Measurements from ENCODE around the gene BLM. TPM values are rescaled to one million over a fixed set of nuclear protein-coding genes. Genes with fewer than 3 reads are reported as not detected.

Gene BLM
- polyA plus RNA-seq, 1 donor (not counting 4 experiments of a cell fraction or from before 2014, with no cell fraction given) = 4.4 TPM

DNA sequence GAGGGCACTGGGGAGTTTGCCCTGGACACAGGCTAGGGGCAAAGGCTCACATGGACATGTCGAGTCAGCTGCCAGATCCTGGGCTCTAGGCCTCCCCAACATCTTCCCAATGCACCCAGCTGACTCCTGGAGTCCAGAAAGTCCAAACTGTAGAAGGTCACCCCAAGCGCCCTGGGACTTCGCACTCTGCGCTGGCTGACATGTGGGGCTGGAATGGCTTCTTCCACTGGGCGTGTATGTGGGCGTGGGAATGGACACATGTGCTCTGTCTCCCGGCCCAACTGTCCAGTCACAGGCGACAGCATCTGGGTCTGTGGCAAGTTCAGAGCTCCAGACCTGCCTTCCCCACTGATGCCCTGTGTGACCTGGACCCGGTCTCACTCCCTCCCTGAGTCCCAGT is 138.0 kb downstream of the BLM start:
- no peaks in the 10 kb centered on the region for H3K9me3 ChIP-seq (ENCODE audit: control insufficient read depth, low read depth, low read length)
- H4K20me1 ChIP-seq (ENCODE audit: control insufficient read depth, extremely low read depth, insufficient read depth, low read length) = no peaks in the 10 kb centered on the region
- no peak for DNase-seq (ENCODE audit: low read depth, low spot score)
- FAIRE-seq = no peak
- H3K4me2 ChIP-seq (ENCODE audit: control insufficient read depth, extremely low read depth, insufficient read depth, low read depth, low read length) = no peak overlapping the region
- no peaks in the 10 kb centered on the region for H3K79me2 ChIP-seq (ENCODE audit: control insufficient read depth, insufficient read depth, low read length)
- no peak overlapping the region for H2AFZ ChIP-seq (ENCODE audit: control insufficient read depth, low read length)
- peaks cover 6% of the 10 kb centered on the region for H3K4me1 ChIP-seq (ENCODE audit: control insufficient read depth, extremely low read depth, insufficient read depth, low read length)
- no peaks in the 10 kb centered on the region for H3K27me3 ChIP-seq (ENCODE audit: control insufficient read depth, extremely low read depth, insufficient read depth, low read length)
- no peak overlapping the region for H3K27ac ChIP-seq (ENCODE audit: control insufficient read depth, insufficient read depth, low read length)
- no peaks in the 10 kb centered on the region for H3K9me1 ChIP-seq (ENCODE audit: control insufficient read depth, extremely low read depth, insufficient read depth, low read length)
- no peak for TF ChIP-seq EZH2 (IDR thresholded peaks at IDR 0.05; ENCODE audit: low read length)
- TF ChIP-seq, protein P1, sequence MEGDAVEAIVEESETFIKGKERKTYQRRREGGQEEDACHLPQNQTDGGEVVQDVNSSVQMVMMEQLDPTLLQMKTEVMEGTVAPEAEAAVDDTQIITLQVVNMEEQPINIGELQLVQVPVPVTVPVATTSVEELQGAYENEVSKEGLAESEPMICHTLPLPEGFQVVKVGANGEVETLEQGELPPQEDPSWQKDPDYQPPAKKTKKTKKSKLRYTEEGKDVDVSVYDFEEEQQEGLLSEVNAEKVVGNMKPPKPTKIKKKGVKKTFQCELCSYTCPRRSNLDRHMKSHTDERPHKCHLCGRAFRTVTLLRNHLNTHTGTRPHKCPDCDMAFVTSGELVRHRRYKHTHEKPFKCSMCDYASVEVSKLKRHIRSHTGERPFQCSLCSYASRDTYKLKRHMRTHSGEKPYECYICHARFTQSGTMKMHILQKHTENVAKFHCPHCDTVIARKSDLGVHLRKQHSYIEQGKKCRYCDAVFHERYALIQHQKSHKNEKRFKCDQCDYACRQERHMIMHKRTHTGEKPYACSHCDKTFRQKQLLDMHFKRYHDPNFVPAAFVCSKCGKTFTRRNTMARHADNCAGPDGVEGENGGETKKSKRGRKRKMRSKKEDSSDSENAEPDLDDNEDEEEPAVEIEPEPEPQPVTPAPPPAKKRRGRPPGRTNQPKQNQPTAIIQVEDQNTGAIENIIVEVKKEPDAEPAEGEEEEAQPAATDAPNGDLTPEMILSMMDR (optimal IDR thresholded peaks at IDR 0.05 in 1 of 3, IDR thresholded peaks at IDR 0.05 in 1 of 3, conservative IDR thresholded peaks at IDR 0.05 in 1 of 3; ENCODE audit: extremely low read depth in 1 of 3, insufficient read depth in 2 of 3, low read length in 3 of 3) = no peak
- H3K4me3 ChIP-seq (ENCODE audit: control insufficient read depth in 2 of 3, extremely low read depth in 1 of 3, insufficient read depth in 2 of 3, low read depth in 1 of 3, low read length in 3 of 3) = no peak overlapping the region
- H3K36me3 ChIP-seq (ENCODE audit: control insufficient read depth in 2 of 2, extremely low read depth in 1 of 2, insufficient read depth in 2 of 2, low read length in 2 of 2) = no peaks in the 10 kb centered on the region
- dilution Hi-C loops (cut with MboI; ENCODE audit: extremely low pct_ligation_motif_present, low sequenced_read_pairs) = no loop called here
- no peak overlapping the region for H3K9ac ChIP-seq (ENCODE audit: control insufficient read depth, extremely low read depth, insufficient read depth, low read length)

DNA sequence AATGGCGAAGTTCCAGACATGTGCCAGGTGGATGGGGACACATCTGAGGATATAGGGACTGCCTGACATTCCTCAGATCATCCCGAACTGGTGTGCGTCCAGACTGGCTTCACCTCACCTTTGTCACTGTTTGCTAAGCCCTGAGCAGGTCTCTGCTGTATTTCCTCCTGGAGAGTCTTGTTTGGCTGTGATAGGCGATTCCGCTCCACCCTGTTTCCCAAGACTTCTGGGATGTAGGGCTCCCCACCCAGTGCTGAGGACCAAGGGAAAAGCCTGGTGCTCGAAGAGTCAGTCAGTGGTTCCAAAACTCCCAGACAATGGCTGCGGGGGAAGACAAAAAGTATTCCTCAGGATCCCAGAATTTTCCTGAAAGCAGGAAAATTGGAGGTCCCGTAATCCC is 140.2 kb downstream of the BLM start:
- Histone ChIP-seq H3K27ac (ENCODE audit: control insufficient read depth, insufficient read depth, low read length) (no peak overlapping the region), H3K9ac (ENCODE audit: control insufficient read depth, extremely low read depth, insufficient read depth, low read length) (no peak overlapping the region), H3K4me1 (ENCODE audit: control insufficient read depth, extremely low read depth, insufficient read depth, low read length) (peaks cover 6% of the 10 kb centered on the region), H3K9me3 (ENCODE audit: control insufficient read depth, low read depth, low read length) (no peaks in the 10 kb centered on the region), H3K79me2 (ENCODE audit: control insufficient read depth, insufficient read depth, low read length) (no peaks in the 10 kb centered on the region), H3K4me3 (ENCODE audit: control insufficient read depth in 2 of 3, extremely low read depth in 1 of 3, insufficient read depth in 2 of 3, low read depth in 1 of 3, low read length in 3 of 3) (no peak overlapping the region), H3K4me2 (ENCODE audit: control insufficient read depth, extremely low read depth, insufficient read depth, low read depth, low read length) (no peak overlapping the region), H2AFZ (ENCODE audit: control insufficient read depth, low read length) (no peak overlapping the region), H3K27me3 (ENCODE audit: control insufficient read depth, extremely low read depth, insufficient read depth, low read length) (no peaks in the 10 kb centered on the region), H4K20me1 (ENCODE audit: control insufficient read depth, extremely low read depth, insufficient read depth, low read length) (no peaks in the 10 kb centered on the region), H3K36me3 (ENCODE audit: control insufficient read depth in 2 of 2, extremely low read depth in 1 of 2, insufficient read depth in 2 of 2, low read length in 2 of 2) (no peaks in the 10 kb centered on the region), H3K9me1 (ENCODE audit: control insufficient read depth, extremely low read depth, insufficient read depth, low read length) (no peaks in the 10 kb centered on the region)
- TF ChIP-seq, protein P1 (optimal IDR thresholded peaks at IDR 0.05 in 1 of 3, IDR thresholded peaks at IDR 0.05 in 1 of 3, conservative IDR thresholded peaks at IDR 0.05 in 1 of 3; ENCODE audit: extremely low read depth in 1 of 3, insufficient read depth in 2 of 3, low read length in 3 of 3) = no peak
- no peak for TF ChIP-seq EZH2 (IDR thresholded peaks at IDR 0.05; ENCODE audit: low read length)
- dilution Hi-C loops (cut with MboI; ENCODE audit: extremely low pct_ligation_motif_present, low sequenced_read_pairs) = no loop called here
- FAIRE-seq (no peak), DNase-seq (ENCODE audit: low read depth, low spot score) (no peak)

Measured in keratinocyte (primary cell).